GM23338 (cell line): ENCODE measurements around the gene METTL21C. TPM values are rescaled to one million over a fixed set of nuclear protein-coding genes. Genes with fewer than 3 reads are reported as not detected.

Experiments
- ATAC-seq: fragments of 200-7000 bp; cut with Tn5 transposase; 3 replicates; pipeline ENCODE4 v1.9.1; 2020
- DNase-seq: peaks from one replicate; pipeline ENCODE4 v3.0.0-alpha.2; 2015; ENCODE audit warnings: low spot score
- H2AFZ ChIP-seq: fragments of 200-600 bp; sonication (generic); 2 replicates; pipeline ENCODE4 v1.8.0; 2016; ENCODE audit warnings: antibody characterized with exemption, mild to moderate bottlenecking, moderate library complexity
- H3F3A ChIP-seq: fragments of 200-600 bp; sonication (generic); replicated peaks from 2 replicates; pipeline ENCODE4 v1.8.0; 2017; ENCODE audit warnings: antibody characterized with exemption, mixed run types, low read depth
- H3K27ac ChIP-seq: fragments of 200-600 bp; sonication (generic); 2 replicates; pipeline ENCODE4 v1.6.1; 2016; ENCODE audit warnings: low read depth
- H3K27me3 ChIP-seq: fragments of 200-600 bp; sonication (generic); 2 replicates; pipeline ENCODE4 v1.8.0; 2016; ENCODE audit warnings: mild to moderate bottlenecking, mixed run types, moderate library complexity; ENCODE audit not compliant: insufficient read depth
- H3K36me3 ChIP-seq: fragments of 200-600 bp; sonication (generic); 2 replicates; pipeline ENCODE4 v1.8.0; 2016; ENCODE audit warnings: mild to moderate bottlenecking; ENCODE audit not compliant: insufficient read depth
- H3K4me1 ChIP-seq: fragments of 200-600 bp; sonication (generic); 2 replicates; pipeline ENCODE4 v1.8.0; 2016; ENCODE audit warnings: mild to moderate bottlenecking, moderate library complexity; ENCODE audit not compliant: insufficient read depth
- H3K4me2 ChIP-seq: fragments of 200-600 bp; sonication (generic); 2 replicates; pipeline ENCODE4 v1.7.1; 2017; ENCODE audit warnings: mixed run types
- H3K4me3 ChIP-seq: fragments of 200-600 bp; sonication (generic); 2 replicates; pipeline ENCODE4 v1.6.1; 2016; ENCODE audit warnings: mixed run types
- H3K79me2 ChIP-seq: fragments of 200-600 bp; sonication (generic); replicated peaks from 2 replicates; pipeline ENCODE4 v1.8.0; 2017; ENCODE audit warnings: mild to moderate bottlenecking; ENCODE audit not compliant: insufficient read depth
- H3K9me2 ChIP-seq: fragments of 200-600 bp; sonication (generic); 2 replicates; pipeline ENCODE4 v1.8.0; 2017; ENCODE audit not compliant: insufficient read depth
- H4K20me1 ChIP-seq: fragments of 200-600 bp; sonication (generic); replicated peaks from 2 replicates; pipeline ENCODE4 v1.8.0; 2017; ENCODE audit warnings: mild to moderate bottlenecking; ENCODE audit not compliant: insufficient read depth
- H3K27ac Mint-ChIP-seq: 2 replicates; pipeline ENCODE4 v1.8.0; 2020; ENCODE audit warnings: inconsistent platforms, mild to moderate bottlenecking, moderate library complexity, mixed read lengths
- H3K27me3 Mint-ChIP-seq: 3 replicates; pipeline ENCODE4 v1.8.0; 2022; ENCODE audit warnings: low read depth, mild to moderate bottlenecking, moderate library complexity, mixed read lengths, inconsistent platforms; ENCODE audit not compliant: insufficient read depth, poor library complexity
- H3K36me3 Mint-ChIP-seq: 3 replicates; pipeline ENCODE4 v1.8.0; 2021; ENCODE audit warnings: low read depth, mild to moderate bottlenecking, inconsistent platforms, moderate library complexity, mixed read lengths
- H3K4me1 Mint-ChIP-seq: 3 replicates; pipeline ENCODE4 v1.8.0; 2020; ENCODE audit warnings: mild to moderate bottlenecking, inconsistent platforms, mixed read lengths
- H3K4me3 Mint-ChIP-seq: 3 replicates; pipeline ENCODE4 v1.8.0; 2021; ENCODE audit warnings: moderate library complexity, mild to moderate bottlenecking, inconsistent platforms, mixed read lengths
- H3K9me3 Mint-ChIP-seq: 3 replicates; pipeline ENCODE4 v1.8.0; 2020; ENCODE audit warnings: moderate library complexity, mild to moderate bottlenecking, inconsistent platforms, mixed read lengths
- CREB1 ChIP-seq: fragments of 250-450 bp; sonication (Bioruptor Pico); IDR thresholded peaks from 2 replicates; pipeline ENCODE4 v1.5.0; 2020; ENCODE audit warnings: low read depth, mild to moderate bottlenecking, moderate library complexity
- CTCF ChIP-seq, 2 experiments: fragments of 200-600 bp in 1 of 2; sonication (generic) in 1 of 2; conservative IDR thresholded peaks; 2 replicates each; pipeline versions ENCODE4 v1.5.1 to v1.6.1; 2016 to 2017; ENCODE audit warnings: antibody characterized with exemption in 2 of 2, low read depth in 2 of 2, mild to moderate bottlenecking in 2 of 2, moderate library complexity in 1 of 2
- EZH2 ChIP-seq: fragments of 200-600 bp; sonication (generic); IDR thresholded peaks from one replicate; pipeline ENCODE4 v1.8.0; 2017; ENCODE audit warnings: antibody characterized with exemption, mild to moderate bottlenecking, low read depth; ENCODE audit not compliant: unreplicated experiment
- EZH2phosphoT487 ChIP-seq: fragments of 200-600 bp; sonication (generic); IDR thresholded peaks from one replicate; pipeline ENCODE4 v1.8.1; 2018; ENCODE audit warnings: antibody characterized with exemption; ENCODE audit not compliant: unreplicated experiment
- JUNB ChIP-seq: IDR thresholded peaks from one replicate; pipeline ENCODE4 v1.6.1; 2016; ENCODE audit warnings: antibody characterized with exemption; ENCODE audit not compliant: unreplicated experiment
- NANOG ChIP-seq: IDR thresholded peaks from 2 replicates; pipeline ENCODE4 v1.6.1; 2016; ENCODE audit warnings: antibody characterized with exemption, borderline replicate concordance
- POLR2AphosphoS5 ChIP-seq: IDR thresholded peaks from 2 replicates; pipeline ENCODE4 v1.6.1; 2016; ENCODE audit warnings: antibody characterized with exemption, low read depth
- STAT1 ChIP-seq: IDR thresholded peaks from one replicate; pipeline ENCODE4 v1.6.1; 2016; ENCODE audit warnings: antibody characterized with exemption; ENCODE audit not compliant: unreplicated experiment
- ZNF114 ChIP-seq: fragments of 250-450 bp; sonication (Bioruptor Pico); IDR thresholded peaks from 2 replicates; pipeline ENCODE4 v1.5.0; 2020; ENCODE audit warnings: mild to moderate bottlenecking, moderate library complexity
- ZNF331 ChIP-seq: fragments of 250-450 bp; sonication (Bioruptor Pico); IDR thresholded peaks from 2 replicates; pipeline ENCODE4 v1.5.0; 2020; ENCODE audit warnings: low read depth, mild to moderate bottlenecking, moderate library complexity
- polyA plus RNA-seq: library from polyadenylated mRNA; unstranded; fragments of >200 nt; fragmentation: Nextera tagmentation; extraction: Ambion mirVana; gene quantifications from 2 replicates; pipeline ENCODE4 v1.2.1, GENCODE V29; 2016
- total RNA-seq: library from RNA; depleted of rRNA; stranded (reverse); fragments of >200 nt; shearing (Covaris generic); gene quantifications from 2 replicates; pipeline ENCODE4 v1.2.3, GENCODE V29; 2014
- TF ChIP-seq, protein P1 (sequence below): IDR thresholded peaks from one replicate; pipeline ENCODE4 v1.6.1; 2018; ENCODE audit warnings: antibody characterized with exemption; ENCODE audit not compliant: unreplicated experiment
- TF ChIP-seq, protein P2 (sequence below): fragments of 250-450 bp; sonication (Bioruptor Pico); IDR thresholded peaks from 2 replicates; pipeline ENCODE4 v1.5.0; 2020; ENCODE audit warnings: mild to moderate bottlenecking, moderate library complexity
- TF ChIP-seq, protein P3 (sequence below): IDR thresholded peaks from 2 replicates; pipeline ENCODE4 v1.6.1; 2016; ENCODE audit warnings: antibody characterized with exemption

METTL21C gene
- total and polyA plus RNA-seq, 2 experiments from 2014 or later = not detected

- Histone ChIP-seq H3K4me2 (no peak overlapping the region), H3K4me1 (peaks cover 8% of the 10 kb centered on the region), H3K27ac (no peak overlapping the region), H3F3A (no peaks in the 10 kb centered on the region), H4K20me1 (no peaks in the 10 kb centered on the region), H3K4me3 (no peak overlapping the region), H2AFZ (no peak overlapping the region), H3K9me2 (no peaks in the 10 kb centered on the region), H3K79me2 (no peaks in the 10 kb centered on the region), H3K27me3 (no peaks in the 10 kb centered on the region), H3K36me3 (no peaks in the 10 kb centered on the region)
- H3K27ac Mint-ChIP-seq = no peak overlapping the region
- ATAC-seq (no peak), DNase-seq (no peak)
- H3K9me3 Mint-ChIP-seq = peaks cover 4% of the 10 kb centered on the region; the same call in 1 of the 3 replicates
- H3K36me3 Mint-ChIP-seq = no peaks in the 10 kb centered on the region
- TF ChIP-seq CTCF (conservative IDR thresholded peaks at IDR 0.05; ENCODE audit: low read depth in 2 of 2) (no peak), EZH2phosphoT487 (no peak), POLR2AphosphoS5 (no peak), CREB1 (no peak), NANOG (no peak), ZNF331 (CRISPR knock-in tag) (no peak), JUNB (no peak), STAT1 (no peak), ZNF114 (no peak), EZH2 (no peak)
- TF ChIP-seq, protein P1, sequence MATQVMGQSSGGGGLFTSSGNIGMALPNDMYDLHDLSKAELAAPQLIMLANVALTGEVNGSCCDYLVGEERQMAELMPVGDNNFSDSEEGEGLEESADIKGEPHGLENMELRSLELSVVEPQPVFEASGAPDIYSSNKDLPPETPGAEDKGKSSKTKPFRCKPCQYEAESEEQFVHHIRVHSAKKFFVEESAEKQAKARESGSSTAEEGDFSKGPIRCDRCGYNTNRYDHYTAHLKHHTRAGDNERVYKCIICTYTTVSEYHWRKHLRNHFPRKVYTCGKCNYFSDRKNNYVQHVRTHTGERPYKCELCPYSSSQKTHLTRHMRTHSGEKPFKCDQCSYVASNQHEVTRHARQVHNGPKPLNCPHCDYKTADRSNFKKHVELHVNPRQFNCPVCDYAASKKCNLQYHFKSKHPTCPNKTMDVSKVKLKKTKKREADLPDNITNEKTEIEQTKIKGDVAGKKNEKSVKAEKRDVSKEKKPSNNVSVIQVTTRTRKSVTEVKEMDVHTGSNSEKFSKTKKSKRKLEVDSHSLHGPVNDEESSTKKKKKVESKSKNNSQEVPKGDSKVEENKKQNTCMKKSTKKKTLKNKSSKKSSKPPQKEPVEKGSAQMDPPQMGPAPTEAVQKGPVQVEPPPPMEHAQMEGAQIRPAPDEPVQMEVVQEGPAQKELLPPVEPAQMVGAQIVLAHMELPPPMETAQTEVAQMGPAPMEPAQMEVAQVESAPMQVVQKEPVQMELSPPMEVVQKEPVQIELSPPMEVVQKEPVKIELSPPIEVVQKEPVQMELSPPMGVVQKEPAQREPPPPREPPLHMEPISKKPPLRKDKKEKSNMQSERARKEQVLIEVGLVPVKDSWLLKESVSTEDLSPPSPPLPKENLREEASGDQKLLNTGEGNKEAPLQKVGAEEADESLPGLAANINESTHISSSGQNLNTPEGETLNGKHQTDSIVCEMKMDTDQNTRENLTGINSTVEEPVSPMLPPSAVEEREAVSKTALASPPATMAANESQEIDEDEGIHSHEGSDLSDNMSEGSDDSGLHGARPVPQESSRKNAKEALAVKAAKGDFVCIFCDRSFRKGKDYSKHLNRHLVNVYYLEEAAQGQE = no peak
- TF ChIP-seq, protein P2, sequence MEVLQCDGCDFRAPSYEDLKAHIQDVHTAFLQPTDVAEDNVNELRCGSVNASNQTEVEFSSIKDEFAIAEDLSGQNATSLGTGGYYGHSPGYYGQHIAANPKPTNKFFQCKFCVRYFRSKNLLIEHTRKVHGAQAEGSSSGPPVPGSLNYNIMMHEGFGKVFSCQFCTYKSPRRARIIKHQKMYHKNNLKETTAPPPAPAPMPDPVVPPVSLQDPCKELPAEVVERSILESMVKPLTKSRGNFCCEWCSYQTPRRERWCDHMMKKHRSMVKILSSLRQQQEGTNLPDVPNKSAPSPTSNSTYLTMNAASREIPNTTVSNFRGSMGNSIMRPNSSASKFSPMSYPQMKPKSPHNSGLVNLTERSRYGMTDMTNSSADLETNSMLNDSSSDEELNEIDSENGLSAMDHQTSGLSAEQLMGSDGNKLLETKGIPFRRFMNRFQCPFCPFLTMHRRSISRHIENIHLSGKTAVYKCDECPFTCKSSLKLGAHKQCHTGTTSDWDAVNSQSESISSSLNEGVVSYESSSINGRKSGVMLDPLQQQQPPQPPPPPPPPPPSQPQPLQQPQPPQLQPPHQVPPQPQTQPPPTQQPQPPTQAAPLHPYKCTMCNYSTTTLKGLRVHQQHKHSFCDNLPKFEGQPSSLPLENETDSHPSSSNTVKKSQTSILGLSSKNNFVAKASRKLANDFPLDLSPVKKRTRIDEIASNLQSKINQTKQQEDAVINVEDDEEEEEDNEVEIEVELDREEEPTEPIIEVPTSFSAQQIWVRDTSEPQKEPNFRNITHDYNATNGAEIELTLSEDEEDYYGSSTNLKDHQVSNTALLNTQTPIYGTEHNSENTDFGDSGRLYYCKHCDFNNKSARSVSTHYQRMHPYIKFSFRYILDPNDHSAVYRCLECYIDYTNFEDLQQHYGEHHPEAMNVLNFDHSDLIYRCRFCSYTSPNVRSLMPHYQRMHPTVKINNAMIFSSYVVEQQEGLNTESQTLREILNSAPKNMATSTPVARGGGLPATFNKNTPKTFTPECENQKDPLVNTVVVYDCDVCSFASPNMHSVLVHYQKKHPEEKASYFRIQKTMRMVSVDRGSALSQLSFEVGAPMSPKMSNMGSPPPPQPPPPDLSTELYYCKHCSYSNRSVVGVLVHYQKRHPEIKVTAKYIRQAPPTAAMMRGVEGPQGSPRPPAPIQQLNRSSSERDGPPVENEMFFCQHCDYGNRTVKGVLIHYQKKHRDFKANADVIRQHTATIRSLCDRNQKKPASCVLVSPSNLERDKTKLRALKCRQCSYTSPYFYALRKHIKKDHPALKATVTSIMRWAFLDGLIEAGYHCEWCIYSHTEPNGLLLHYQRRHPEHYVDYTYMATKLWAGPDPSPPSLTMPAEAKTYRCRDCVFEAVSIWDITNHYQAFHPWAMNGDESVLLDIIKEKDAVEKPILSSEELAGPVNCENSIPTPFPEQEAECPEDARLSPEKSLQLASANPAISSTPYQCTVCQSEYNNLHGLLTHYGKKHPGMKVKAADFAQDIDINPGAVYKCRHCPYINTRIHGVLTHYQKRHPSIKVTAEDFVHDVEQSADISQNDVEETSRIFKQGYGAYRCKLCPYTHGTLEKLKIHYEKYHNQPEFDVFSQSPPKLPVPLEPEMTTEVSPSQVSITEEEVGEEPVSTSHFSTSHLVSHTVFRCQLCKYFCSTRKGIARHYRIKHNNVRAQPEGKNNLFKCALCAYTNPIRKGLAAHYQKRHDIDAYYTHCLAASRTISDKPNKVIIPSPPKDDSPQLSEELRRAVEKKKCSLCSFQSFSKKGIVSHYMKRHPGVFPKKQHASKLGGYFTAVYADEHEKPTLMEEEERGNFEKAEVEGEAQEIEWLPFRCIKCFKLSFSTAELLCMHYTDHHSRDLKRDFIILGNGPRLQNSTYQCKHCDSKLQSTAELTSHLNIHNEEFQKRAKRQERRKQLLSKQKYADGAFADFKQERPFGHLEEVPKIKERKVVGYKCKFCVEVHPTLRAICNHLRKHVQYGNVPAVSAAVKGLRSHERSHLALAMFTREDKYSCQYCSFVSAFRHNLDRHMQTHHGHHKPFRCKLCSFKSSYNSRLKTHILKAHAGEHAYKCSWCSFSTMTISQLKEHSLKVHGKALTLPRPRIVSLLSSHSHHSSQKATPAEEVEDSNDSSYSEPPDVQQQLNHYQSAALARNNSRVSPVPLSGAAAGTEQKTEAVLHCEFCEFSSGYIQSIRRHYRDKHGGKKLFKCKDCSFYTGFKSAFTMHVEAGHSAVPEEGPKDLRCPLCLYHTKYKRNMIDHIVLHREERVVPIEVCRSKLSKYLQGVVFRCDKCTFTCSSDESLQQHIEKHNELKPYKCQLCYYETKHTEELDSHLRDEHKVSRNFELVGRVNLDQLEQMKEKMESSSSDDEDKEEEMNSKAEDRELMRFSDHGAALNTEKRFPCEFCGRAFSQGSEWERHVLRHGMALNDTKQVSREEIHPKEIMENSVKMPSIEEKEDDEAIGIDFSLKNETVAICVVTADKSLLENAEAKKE = no peak
- TF ChIP-seq, protein P3, sequence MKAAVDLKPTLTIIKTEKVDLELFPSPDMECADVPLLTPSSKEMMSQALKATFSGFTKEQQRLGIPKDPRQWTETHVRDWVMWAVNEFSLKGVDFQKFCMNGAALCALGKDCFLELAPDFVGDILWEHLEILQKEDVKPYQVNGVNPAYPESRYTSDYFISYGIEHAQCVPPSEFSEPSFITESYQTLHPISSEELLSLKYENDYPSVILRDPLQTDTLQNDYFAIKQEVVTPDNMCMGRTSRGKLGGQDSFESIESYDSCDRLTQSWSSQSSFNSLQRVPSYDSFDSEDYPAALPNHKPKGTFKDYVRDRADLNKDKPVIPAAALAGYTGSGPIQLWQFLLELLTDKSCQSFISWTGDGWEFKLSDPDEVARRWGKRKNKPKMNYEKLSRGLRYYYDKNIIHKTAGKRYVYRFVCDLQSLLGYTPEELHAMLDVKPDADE = no peak
- H3K27me3 Mint-ChIP-seq = no peaks in the 10 kb centered on the region
- no peak overlapping the region for H3K4me3 Mint-ChIP-seq
- H3K4me1 Mint-ChIP-seq = peaks cover 10% of the 10 kb centered on the region
These were observed 2.4 kb upstream of the METTL21C start for GRCh38 chr13:102697264-102697663.
